HK-2 (cell line): ENCODE results near the gene ERBIN.
"Not testable (repeated sequence)": the region's sequence is repeated elsewhere in the genome, so short reads cannot be mapped to it uniquely, and the experiment has no call there.

ENCODE experiments used
- DNase-seq: peaks from one replicate; pipeline ENCODE4 v3.0.0-alpha.2; 2018; ENCODE audit not compliant: unreplicated experiment

The ERBIN gene

GRCh38 chr5:65915661-65916060 lies 10.7 kb upstream of the ERBIN start:
- DNase-seq = not testable (repeated sequence)

GRCh38 chr5:65916066-65916465 lies 10.3 kb upstream of the ERBIN start:
- no peak for DNase-seq

- DNase-seq = no peak
These were observed 9.7 kb upstream of the ERBIN start for GRCh38 chr5:65916636-65917035.

GRCh38 chr5:65919773-65920172 lies 6.6 kb upstream of the ERBIN start:
- DNase-seq = no peak

DNA sequence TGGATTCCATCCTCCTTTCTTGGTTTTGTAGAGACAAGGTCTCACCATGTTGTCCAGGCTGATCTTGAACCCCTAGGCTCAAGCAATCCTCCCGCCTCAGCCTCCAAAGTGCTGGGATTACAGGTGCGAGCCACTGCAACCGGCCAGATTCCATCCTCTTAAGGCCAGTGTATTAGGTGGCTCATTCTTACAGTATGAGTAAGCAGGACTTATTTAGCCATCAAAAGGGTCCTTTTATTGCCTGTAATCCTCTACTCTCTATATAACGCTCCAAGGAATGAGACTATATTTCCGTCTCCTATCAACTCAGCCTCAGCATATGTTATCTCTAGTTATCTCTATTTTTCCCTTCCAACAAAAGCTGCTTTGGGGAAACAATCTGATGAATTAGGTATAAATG lies 3.0 kb upstream of the ERBIN start:
- DNase-seq = no peak

DNA sequence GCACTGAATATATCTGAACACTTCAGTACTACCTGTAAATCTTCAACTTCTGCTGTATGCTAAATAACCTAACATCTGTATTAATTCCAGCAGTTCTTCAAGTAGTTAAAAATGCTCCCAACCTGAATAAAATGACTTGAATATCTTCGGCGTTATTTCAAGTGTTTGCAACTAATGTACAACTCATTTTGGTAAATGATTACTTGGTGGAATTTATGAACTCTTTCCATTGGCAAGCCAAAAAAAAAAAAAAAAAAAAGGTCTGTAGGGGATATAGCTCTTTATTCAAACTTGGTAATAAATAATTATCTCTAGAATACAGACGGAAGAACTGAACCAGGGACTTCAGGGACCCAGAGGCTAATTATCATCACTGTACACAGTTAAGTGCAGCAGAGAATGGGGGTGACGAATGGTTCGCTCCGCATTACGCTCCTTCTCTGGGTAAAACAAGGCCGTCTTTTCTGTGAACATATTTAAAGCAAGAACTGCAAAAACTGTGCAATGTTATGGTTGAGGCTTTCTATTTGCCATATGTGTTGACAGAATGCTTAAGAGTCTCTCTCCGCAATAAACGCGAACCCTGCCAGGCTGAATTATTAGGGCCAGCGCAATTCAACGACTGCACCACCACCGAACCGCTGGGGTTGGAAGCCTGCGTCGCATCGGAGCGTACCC lies 1.9 kb upstream of the ERBIN start:
- DNase-seq = no peak

DNA sequence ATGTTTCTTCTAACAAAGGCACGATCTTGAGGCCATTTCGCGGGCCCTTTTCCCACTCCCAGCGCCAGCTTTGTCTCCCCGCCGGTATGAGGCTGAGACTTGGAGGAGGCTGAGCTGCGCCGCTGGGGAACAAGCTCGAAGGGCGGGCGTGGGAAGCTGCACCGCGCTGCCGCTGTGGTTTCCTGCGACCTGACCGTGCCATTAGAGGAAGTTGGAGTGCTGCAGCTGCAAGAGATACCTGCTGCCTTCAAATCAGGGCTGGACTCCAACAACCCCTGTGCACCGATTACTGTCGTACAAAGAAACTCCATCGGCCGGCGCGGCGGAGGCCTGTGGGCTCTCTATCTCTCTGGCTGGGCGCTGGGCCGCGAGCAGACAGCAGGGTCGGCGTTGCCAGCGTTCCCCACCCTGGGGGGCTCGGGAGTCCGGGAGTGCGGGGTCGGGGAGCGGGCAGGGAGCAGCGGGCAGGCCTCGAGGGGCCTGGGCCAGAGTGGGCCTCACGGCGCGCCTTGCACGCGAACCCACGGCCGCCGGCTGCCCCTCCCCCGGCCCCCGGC lies 1.3 kb upstream of the ERBIN start:
- peak; percentile 61 for DNase-seq

- peak; percentile 80 for DNase-seq
These were observed 637 bp upstream of the ERBIN start for GRCh38 chr5:65925601-65926275.

- peak; percentile 6 for DNase-seq
These were observed 518 bp downstream of the ERBIN start for GRCh38 chr5:65926893-65927292.

DNA sequence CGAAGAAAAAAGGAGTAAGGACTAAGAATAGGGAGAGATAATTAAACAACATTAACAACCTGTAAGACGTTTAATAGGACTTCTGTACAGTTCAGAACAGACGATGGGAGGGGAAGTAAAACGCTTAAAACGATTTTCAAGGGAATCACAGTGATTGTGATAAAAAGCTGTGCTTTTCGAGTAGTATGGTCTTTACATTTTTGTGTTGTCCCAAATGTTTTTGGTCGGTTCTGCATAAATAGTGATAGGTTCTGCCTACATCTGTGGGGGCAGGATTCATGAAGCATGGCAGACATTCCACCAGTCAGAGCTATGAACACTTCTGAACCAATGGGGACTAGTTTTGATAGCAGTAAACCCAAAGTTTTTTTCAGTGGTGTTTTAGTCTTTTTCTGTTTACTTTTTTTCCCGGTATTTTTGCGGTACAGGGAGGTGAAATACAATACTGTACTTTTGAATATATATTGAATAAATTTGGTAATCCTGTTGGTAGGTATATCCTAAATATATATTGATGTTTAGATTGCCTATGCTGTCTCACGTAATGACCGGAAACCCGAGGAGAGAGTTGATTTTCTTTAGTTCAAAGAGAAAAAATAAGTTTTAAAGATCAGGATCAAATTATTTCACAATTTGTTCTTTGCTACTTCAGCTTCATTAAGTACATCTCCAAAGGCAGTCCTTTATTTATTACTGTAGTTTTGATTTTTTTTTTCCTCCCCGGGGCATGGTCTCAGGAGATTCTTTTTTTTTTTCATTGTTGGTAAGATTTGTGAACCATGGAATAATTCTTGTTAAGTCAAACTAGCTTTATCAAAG lies 1.3 kb downstream of the ERBIN start:
- no peak for DNase-seq

GRCh38 chr5:65928322-65928752 lies 2.0 kb downstream of the ERBIN start:
- DNase-seq = no peak

GRCh38 chr5:65928860-65929259 lies 2.5 kb downstream of the ERBIN start:
- DNase-seq = no peak

GRCh38 chr5:65932676-65933075 lies 6.3 kb downstream of the ERBIN start:
- DNase-seq = no peak

DNA sequence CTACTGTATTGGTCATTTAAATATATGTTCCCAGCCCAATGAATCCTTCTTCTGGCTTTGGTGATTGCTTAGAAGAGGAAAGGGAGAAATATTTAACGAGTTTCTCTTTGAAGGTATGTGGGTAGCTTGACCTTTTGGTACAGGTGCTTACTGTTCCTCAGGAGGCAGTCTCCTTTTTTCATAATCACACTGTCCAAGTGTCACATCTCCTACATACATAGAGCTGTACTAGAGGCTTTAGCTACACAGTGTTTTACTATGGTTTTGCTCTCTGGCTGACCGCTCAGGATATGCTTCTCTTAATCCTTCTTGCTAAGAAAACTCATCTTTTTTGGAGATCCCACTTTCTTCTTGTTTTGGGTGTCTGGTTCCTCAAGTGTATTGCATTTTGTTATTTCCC lies 6.9 kb downstream of the ERBIN start:
- no peak for DNase-seq

GRCh38 chr5:65938256-65938655 lies 11.9 kb downstream of the ERBIN start:
- no peak for DNase-seq

DNA sequence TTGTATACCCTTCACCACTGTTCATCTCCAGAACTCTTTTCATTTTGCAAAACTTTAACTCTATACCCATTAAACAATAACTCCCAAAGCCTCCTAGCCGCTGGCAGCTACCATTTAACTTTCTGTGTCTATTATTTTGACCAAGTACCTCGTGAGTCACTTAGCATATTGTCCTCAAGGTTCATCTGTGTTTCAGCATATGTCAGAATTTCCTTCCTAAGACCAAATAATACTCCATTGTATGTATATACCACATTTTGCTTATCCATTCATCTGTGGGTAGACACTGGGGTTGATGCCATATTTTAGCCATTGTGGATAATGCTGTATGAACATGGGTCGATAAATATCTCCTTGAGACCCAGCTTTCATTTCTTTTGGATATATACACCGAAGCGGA lies 17.4 kb downstream of the ERBIN start:
- no peak for DNase-seq

- DNase-seq = no peak
These were observed 19.9 kb downstream of the ERBIN start for GRCh38 chr5:65946198-65946745.

GRCh38 chr5:65948115-65948747 lies 21.9 kb downstream of the ERBIN start:
- DNase-seq = no peak

DNA sequence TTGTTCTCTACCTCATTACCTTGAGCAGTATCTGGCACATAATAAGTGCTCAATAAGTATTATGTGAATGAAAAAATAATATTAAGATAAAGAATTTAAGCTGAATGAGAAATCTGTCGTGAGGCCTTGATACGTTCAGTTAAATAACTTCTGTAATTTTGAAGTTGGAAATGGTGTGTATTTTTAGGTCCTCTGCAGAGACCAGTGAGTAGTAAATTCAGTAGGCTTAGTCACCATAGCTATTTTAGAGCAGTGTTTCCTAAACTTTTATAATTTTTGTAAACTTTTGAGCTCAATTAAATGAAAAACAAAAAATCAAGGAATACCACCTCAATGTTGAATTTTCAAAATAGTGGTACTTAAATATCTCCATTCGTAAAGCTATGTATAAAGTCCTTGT lies 25.0 kb downstream of the ERBIN start:
- no peak for DNase-seq

GRCh38 chr5:65952259-65952658 lies 25.9 kb downstream of the ERBIN start:
- DNase-seq = no peak

DNA sequence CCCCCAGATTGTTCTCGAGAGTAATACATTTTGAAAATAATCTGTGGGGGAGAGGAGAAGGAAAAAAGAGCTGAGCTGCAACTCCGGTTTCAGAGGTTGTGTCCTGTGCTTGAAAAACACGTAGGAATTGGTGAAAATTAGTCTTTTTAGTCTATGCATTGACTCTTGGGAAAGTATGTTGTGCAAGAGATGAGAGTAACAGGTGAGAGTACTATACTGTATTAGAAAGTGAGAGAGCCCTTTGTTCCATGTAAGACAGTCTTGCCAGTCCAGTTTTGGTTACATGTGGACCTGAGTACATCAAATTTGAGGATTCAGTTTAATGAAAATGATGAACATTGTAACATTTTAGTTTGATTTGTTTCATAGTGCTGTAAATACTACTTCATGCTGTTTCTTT lies 27.8 kb downstream of the ERBIN start:
- DNase-seq = no peak

GRCh38 chr5:65955746-65956145 lies 29.4 kb downstream of the ERBIN start:
- no peak for DNase-seq
